NOMO-1 treated with dmso at 0.1 percent for 144 hours (cell line): ENCODE data around the gene TRIM36.

Source experiments
- DNase-seq: peaks from one replicate; lab custom pipeline; 2025; ENCODE audit not compliant: unreplicated experiment; lab: John Stamatoyannopoulos, UW

Gene TRIM36

GRCh38 chr5:115084246-115084793, 85.4 kb downstream of the TRIM36 start:
- DNase-seq, result no peak

GRCh38 chr5:115079924-115080623, 89.6 kb downstream of the TRIM36 start:
- no peak for DNase-seq
